HepG2 (cell line): ENCODE results near the gene HOXD8.

ENCODE experiments used
- ATF6 ChIP-seq: sonication (generic); formaldehyde crosslinking; conservative IDR thresholded peaks from 2 replicates; pipeline ENCODE4 v1.4.0; 2020; ENCODE audit warnings: missing genetic modification reagents
- BRCA1 ChIP-seq: sonication (generic); formaldehyde crosslinking; IDR thresholded peaks from 2 replicates; pipeline ENCODE4 v1.4.0; 2020; ENCODE audit warnings: missing genetic modification reagents
- CBX1 ChIP-seq: IDR thresholded peaks from one replicate; pipeline ENCODE4 v1.6.1; 2016; ENCODE audit warnings: antibody characterized with exemption, low read depth
- CCAR2 ChIP-seq: fragments of 200-400 bp; formaldehyde crosslinking; optimal IDR thresholded peaks from 2 replicates; pipeline ENCODE3; 2018; ENCODE audit warnings: low read depth, mild to moderate bottlenecking, low read length, moderate library complexity
- CTCF ChIP-seq: sonication (generic); formaldehyde crosslinking; IDR thresholded peaks from 2 replicates; pipeline ENCODE4 v1.5.0; 2020; ENCODE audit warnings: mild to moderate bottlenecking, missing genetic modification reagents, moderate library complexity
- FOXP1 ChIP-seq, 2 experiments: fragments of 450-650 bp in 1 of 2; IDR thresholded peaks; 2 replicates each; pipeline ENCODE4 v1.6.1; 2017 to 2018; ENCODE audit warnings: antibody characterized with exemption in 1 of 2
- NR2C2 ChIP-seq: sonication (generic); formaldehyde crosslinking; IDR thresholded peaks from 2 replicates; pipeline ENCODE4 v1.4.0; 2020; ENCODE audit warnings: missing genetic modification reagents, mild to moderate bottlenecking, moderate library complexity, borderline replicate concordance
- ZBTB14 ChIP-seq: sonication (generic); formaldehyde crosslinking; IDR thresholded peaks from 2 replicates; pipeline ENCODE4 v1.4.0; 2020; ENCODE audit warnings: missing genetic modification reagents
- ZBTB33 ChIP-seq: sonication (generic); formaldehyde crosslinking; IDR thresholded peaks from 2 replicates; pipeline ENCODE4 v1.4.0; 2020; ENCODE audit warnings: missing genetic modification reagents
- ZNF234 ChIP-seq: sonication (generic); formaldehyde crosslinking; conservative IDR thresholded peaks from 2 replicates; pipeline ENCODE4 v1.5.1; 2020; ENCODE audit warnings: mild to moderate bottlenecking, missing genetic modification reagents
- ZNF292 ChIP-seq: sonication (generic); formaldehyde crosslinking; IDR thresholded peaks from 2 replicates; pipeline ENCODE4 v1.8.1; 2022; ENCODE audit warnings: mild to moderate bottlenecking, low read depth, missing genetic modification reagents, borderline replicate concordance
- ZNF891 ChIP-seq: sonication (generic); formaldehyde crosslinking; IDR thresholded peaks from 2 replicates; pipeline ENCODE4 v1.5.0; 2020; ENCODE audit warnings: mild to moderate bottlenecking, missing genetic modification reagents
- ZZZ3 ChIP-seq: sonication (generic); formaldehyde crosslinking; IDR thresholded peaks from 2 replicates; pipeline ENCODE4 v1.4.0; 2020; ENCODE audit warnings: missing genetic modification reagents, mild to moderate bottlenecking, borderline replicate concordance

- no peak for TF ChIP-seq ZZZ3 (CRISPR knock-in tag)
- peak; percentile 95 for TF ChIP-seq CTCF
- no peak for TF ChIP-seq FOXP1 (IDR thresholded peaks at IDR 0.05)
- no peak for TF ChIP-seq FOXP1 (CRISPR knock-in tag; IDR thresholded peaks at IDR 0.05)
- TF ChIP-seq NR2C2 (CRISPR knock-in tag), result no peak
- no peak for TF ChIP-seq ATF6 (CRISPR knock-in tag)
- TF ChIP-seq ZNF234 (CRISPR knock-in tag), result no peak
- TF ChIP-seq CCAR2, result no peak
- no peak for TF ChIP-seq ZNF891 (CRISPR knock-in tag)
- TF ChIP-seq CBX1, result no peak
- no peak for TF ChIP-seq ZNF292 (CRISPR knock-in tag)
- no peak for TF ChIP-seq BRCA1 (CRISPR knock-in tag)
- TF ChIP-seq ZBTB14 (CRISPR knock-in tag), result no peak
- TF ChIP-seq ZBTB33, result no peak
Observed at GRCh38 chr2:176085861-176086771, 43.4 kb upstream of the HOXD8 start.
